ENCODE data around the gene SERPINI1.

The SERPINI1 gene

DNA sequence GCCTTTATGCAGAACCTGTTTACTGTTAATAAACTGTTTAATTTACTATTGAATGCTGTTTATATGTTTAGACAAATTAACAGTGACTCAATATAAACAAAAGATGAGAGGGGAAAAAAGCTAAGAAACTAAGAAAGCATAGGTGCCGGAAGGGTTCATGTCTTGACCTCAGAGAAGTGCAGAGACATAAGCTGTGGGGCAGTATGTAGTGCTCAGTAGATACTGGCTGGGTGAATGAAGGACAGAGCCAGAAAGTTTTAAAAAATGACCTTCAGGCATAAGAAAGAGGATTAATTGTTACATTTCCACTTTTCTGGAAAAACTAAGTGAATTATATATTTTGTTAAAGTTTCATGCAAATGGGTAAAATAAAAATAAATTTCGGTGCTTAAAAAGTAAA lies 14.2 kb downstream of the SERPINI1 start:
- Histone ChIP-seq H3K9me3 (ENCODE audit: insufficient read depth, low read depth, low read length) (no peaks in the 10 kb centered on the region), H3K79me2 (ENCODE audit: insufficient read depth, low read length) (no peaks in the 10 kb centered on the region), H3K4me3 (ENCODE audit: low read length, poor library complexity, severe bottlenecking) (no peak overlapping the region), H4K20me1 (ENCODE audit: insufficient read depth, low read length, poor library complexity, severe bottlenecking) (no peaks in the 10 kb centered on the region), H3K9ac (ENCODE audit: low read depth, low read length, poor library complexity, severe bottlenecking) (no peak overlapping the region), H3F3A (ENCODE audit: low read depth) (peaks cover 6% of the 10 kb centered on the region; the same call in 1 of the 2 replicates), H3K4me1 (ENCODE audit: insufficient read depth, low read length, poor library complexity, severe bottlenecking) (peaks cover 14% of the 10 kb centered on the region), H2AFZ (ENCODE audit: low read length) (no peak overlapping the region), H3K9me2 (replicated peaks; ENCODE audit: low read depth, low read length) (no peaks in the 10 kb centered on the region), H3K36me3 (ENCODE audit: insufficient read depth, low read length) (no peaks in the 10 kb centered on the region), H3K27me3 (ENCODE audit: insufficient read depth, low read length, poor library complexity, severe bottlenecking) (peaks cover 11% of the 10 kb centered on the region), H3K4me2 (ENCODE audit: low read depth, low read length, poor library complexity, severe bottlenecking) (no peak overlapping the region)
- TF ChIP-seq, protein P1, sequence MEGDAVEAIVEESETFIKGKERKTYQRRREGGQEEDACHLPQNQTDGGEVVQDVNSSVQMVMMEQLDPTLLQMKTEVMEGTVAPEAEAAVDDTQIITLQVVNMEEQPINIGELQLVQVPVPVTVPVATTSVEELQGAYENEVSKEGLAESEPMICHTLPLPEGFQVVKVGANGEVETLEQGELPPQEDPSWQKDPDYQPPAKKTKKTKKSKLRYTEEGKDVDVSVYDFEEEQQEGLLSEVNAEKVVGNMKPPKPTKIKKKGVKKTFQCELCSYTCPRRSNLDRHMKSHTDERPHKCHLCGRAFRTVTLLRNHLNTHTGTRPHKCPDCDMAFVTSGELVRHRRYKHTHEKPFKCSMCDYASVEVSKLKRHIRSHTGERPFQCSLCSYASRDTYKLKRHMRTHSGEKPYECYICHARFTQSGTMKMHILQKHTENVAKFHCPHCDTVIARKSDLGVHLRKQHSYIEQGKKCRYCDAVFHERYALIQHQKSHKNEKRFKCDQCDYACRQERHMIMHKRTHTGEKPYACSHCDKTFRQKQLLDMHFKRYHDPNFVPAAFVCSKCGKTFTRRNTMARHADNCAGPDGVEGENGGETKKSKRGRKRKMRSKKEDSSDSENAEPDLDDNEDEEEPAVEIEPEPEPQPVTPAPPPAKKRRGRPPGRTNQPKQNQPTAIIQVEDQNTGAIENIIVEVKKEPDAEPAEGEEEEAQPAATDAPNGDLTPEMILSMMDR (conservative IDR thresholded peaks at IDR 0.05; ENCODE audit: low read length) = no peak
- TF ChIP-seq EZH2phosphoT487 (IDR thresholded peaks at IDR 0.05; ENCODE audit: borderline replicate concordance) = no peak

DNA sequence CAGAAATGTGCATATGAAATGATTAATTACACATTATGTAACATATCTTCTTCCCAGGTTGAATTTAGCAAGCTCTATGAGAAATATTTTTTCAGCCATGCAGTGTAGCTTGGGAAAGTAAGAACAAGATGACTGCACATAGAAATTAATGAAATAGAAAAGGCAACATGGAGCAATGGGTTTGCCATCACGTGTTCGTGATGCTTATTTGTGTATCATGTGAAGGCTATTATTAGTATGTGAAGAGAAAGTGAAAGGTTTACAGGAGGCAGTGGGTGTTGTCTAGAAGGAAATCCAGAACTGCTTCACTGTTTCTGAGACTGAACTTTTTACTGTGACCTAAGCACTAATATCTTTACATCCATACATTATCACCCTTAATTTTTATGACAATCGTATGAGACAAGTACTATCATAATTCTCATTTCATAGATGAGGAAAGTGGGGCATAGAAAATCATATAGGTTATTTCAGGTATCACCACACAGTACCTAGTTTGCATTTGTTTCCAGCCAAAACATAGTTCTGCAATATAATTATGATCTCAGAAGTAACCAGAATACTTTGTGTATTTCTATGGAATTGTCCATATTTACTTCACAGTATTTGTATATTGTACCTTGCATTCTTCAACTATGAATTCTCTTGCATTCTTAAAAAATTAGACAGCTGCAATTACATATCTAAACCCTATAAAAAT lies 14.9 kb downstream of the SERPINI1 start:
- no peak overlapping the region for H3K4me2 ChIP-seq (ENCODE audit: low read depth, low read length, poor library complexity, severe bottlenecking)
- H2AFZ ChIP-seq (ENCODE audit: low read length) = no peak overlapping the region
- no peaks in the 10 kb centered on the region for H3K79me2 ChIP-seq (ENCODE audit: insufficient read depth, low read length)
- H3K4me3 ChIP-seq (ENCODE audit: low read length, poor library complexity, severe bottlenecking) = no peak overlapping the region
- no peaks in the 10 kb centered on the region for H3K9me3 ChIP-seq (ENCODE audit: insufficient read depth, low read depth, low read length)
- H3K9me2 ChIP-seq (replicated peaks; ENCODE audit: low read depth, low read length) = no peaks in the 10 kb centered on the region
- H3K9ac ChIP-seq (ENCODE audit: low read depth, low read length, poor library complexity, severe bottlenecking) = no peak overlapping the region
- TF ChIP-seq, protein P1 (conservative IDR thresholded peaks at IDR 0.05; ENCODE audit: low read length) = no peak
- no peak for TF ChIP-seq EZH2phosphoT487 (IDR thresholded peaks at IDR 0.05; ENCODE audit: borderline replicate concordance)
- H3F3A ChIP-seq (ENCODE audit: low read depth) = peaks cover 6% of the 10 kb centered on the region; the same call in 1 of the 2 replicates
- peaks cover 20% of the 10 kb centered on the region for H3K4me1 ChIP-seq (ENCODE audit: insufficient read depth, low read length, poor library complexity, severe bottlenecking)
- H3K36me3 ChIP-seq (ENCODE audit: insufficient read depth, low read length) = no peaks in the 10 kb centered on the region
- no peaks in the 10 kb centered on the region for H4K20me1 ChIP-seq (ENCODE audit: insufficient read depth, low read length, poor library complexity, severe bottlenecking)
- H3K27me3 ChIP-seq (ENCODE audit: insufficient read depth, low read length, poor library complexity, severe bottlenecking) = peaks cover 11% of the 10 kb centered on the region

DNA sequence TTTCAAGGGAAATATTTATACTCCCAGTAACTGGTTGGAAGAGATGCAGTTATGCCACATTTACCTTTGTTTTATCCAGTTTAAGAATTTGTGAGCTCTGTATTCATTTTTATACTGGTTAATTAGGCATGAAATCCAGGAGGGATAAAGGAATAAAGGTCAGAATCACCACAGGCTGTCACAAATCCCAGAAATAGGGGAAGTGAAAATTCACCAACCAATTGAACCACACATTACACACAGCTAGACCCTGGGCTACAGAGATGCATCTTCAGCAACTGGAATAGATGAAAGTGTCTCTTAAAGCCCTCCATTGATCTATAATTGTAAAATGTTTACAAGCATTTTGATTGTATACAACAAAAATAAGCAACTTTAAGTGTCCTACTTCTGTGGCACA lies 18.5 kb downstream of the SERPINI1 start:
- no peak overlapping the region for H3K4me3 ChIP-seq (ENCODE audit: low read length, poor library complexity, severe bottlenecking)
- no peaks in the 10 kb centered on the region for H3K9me3 ChIP-seq (ENCODE audit: insufficient read depth, low read depth, low read length)
- H3K4me1 ChIP-seq (ENCODE audit: insufficient read depth, low read length, poor library complexity, severe bottlenecking) = peaks cover 6% of the 10 kb centered on the region
- H3K9ac ChIP-seq (ENCODE audit: low read depth, low read length, poor library complexity, severe bottlenecking) = no peak overlapping the region
- peaks cover 30% of the 10 kb centered on the region for H3K27me3 ChIP-seq (ENCODE audit: insufficient read depth, low read length, poor library complexity, severe bottlenecking)
- no peaks in the 10 kb centered on the region for H4K20me1 ChIP-seq (ENCODE audit: insufficient read depth, low read length, poor library complexity, severe bottlenecking)
- no peaks in the 10 kb centered on the region for H3K79me2 ChIP-seq (ENCODE audit: insufficient read depth, low read length)
- no peaks in the 10 kb centered on the region for H3K9me2 ChIP-seq (replicated peaks; ENCODE audit: low read depth, low read length)
- TF ChIP-seq, protein P1 (conservative IDR thresholded peaks at IDR 0.05; ENCODE audit: low read length) = no peak
- TF ChIP-seq EZH2phosphoT487 (IDR thresholded peaks at IDR 0.05; ENCODE audit: borderline replicate concordance) = no peak
- H2AFZ ChIP-seq (ENCODE audit: low read length) = no peak overlapping the region
- H3K36me3 ChIP-seq (ENCODE audit: insufficient read depth, low read length) = no peaks in the 10 kb centered on the region
- no peak overlapping the region for H3K4me2 ChIP-seq (ENCODE audit: low read depth, low read length, poor library complexity, severe bottlenecking)
- no peaks in the 10 kb centered on the region for H3F3A ChIP-seq (ENCODE audit: low read depth)
